Fibroblast of the aortic adventitia (primary cell): ENCODE measurements around the gene BUB3. TPM values are rescaled to one million over a fixed set of nuclear protein-coding genes. Genes with fewer than 3 reads are reported as not detected.
A peak's percentile ranks its signal among the peaks of the same experiment; 100 is the strongest.

ENCODE experiments used
- DNase-seq: peaks from one replicate; pipeline ENCODE4 v3.0.0-alpha.2; 2010; ENCODE audit warnings: low read depth
- H3K4me3 ChIP-seq: 2 replicates; pipeline ENCODE4 v1.5.1; 2011; ENCODE audit warnings: low read depth, mild to moderate bottlenecking, control low read depth, low read length, moderate library complexity
- total RNA-seq: library from RNA; depleted of rRNA; stranded (reverse); fragments of >200 nt; gene quantifications from 2 replicates; pipeline ENCODE4 v1.2.3, GENCODE V29; 2012; ENCODE audit warnings: low replicate concordance
- TF ChIP-seq, protein P1 (sequence below): IDR thresholded peaks from 2 replicates; pipeline ENCODE4 v1.5.1; 2011; ENCODE audit warnings: mild to moderate bottlenecking, low read length, control low read depth, inconsistent platforms; ENCODE audit not compliant: insufficient read depth

The BUB3 gene
- total RNA-seq, 1 donor, result 182 TPM

GRCh38 chr10:123150271-123150985 lies 3.8 kb upstream of the BUB3 start:
- DNase-seq, result no peak
- TF ChIP-seq, protein P1, sequence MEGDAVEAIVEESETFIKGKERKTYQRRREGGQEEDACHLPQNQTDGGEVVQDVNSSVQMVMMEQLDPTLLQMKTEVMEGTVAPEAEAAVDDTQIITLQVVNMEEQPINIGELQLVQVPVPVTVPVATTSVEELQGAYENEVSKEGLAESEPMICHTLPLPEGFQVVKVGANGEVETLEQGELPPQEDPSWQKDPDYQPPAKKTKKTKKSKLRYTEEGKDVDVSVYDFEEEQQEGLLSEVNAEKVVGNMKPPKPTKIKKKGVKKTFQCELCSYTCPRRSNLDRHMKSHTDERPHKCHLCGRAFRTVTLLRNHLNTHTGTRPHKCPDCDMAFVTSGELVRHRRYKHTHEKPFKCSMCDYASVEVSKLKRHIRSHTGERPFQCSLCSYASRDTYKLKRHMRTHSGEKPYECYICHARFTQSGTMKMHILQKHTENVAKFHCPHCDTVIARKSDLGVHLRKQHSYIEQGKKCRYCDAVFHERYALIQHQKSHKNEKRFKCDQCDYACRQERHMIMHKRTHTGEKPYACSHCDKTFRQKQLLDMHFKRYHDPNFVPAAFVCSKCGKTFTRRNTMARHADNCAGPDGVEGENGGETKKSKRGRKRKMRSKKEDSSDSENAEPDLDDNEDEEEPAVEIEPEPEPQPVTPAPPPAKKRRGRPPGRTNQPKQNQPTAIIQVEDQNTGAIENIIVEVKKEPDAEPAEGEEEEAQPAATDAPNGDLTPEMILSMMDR, result no peak
- no peak overlapping the region for H3K4me3 ChIP-seq

GRCh38 chr10:123150986-123151736 lies 3.0 kb upstream of the BUB3 start:
- DNase-seq, result no peak
- H3K4me3 ChIP-seq, result no peak overlapping the region
- TF ChIP-seq, protein P1, result no peak

DNA sequence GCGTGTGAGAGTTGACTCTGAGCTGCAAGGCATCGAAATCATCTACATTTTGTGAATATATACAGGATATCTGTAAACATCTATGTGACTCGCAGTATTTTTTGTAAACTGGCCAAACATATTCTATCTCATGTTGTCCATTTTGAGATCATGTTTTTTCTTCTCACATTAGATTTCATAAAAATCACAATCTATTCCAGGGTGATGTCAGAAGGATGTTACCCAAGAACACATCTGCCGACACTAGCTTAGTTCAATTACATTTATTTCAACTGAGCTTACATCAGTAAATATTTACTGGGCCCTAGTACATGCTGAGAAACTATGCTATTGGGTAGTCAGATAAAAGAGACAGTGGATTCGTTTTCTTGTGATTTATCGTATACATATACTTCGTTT lies 2.5 kb upstream of the BUB3 start:
- no peak for DNase-seq
- TF ChIP-seq, protein P1, result no peak
- H3K4me3 ChIP-seq, result no peak overlapping the region

GRCh38 chr10:123153486-123154091 lies 613 bp upstream of the BUB3 start:
- no peak overlapping the region for H3K4me3 ChIP-seq
- DNase-seq, result no peak
- TF ChIP-seq, protein P1, result no peak

- TF ChIP-seq, protein P1, result no peak
- peak overlapping the region; percentile 95 for H3K4me3 ChIP-seq
- DNase-seq, result peak; percentile 42
Observed at GRCh38 chr10:123154711-123155505, 706 bp downstream of the BUB3 start.

- H3K4me3 ChIP-seq, result peak overlapping the region; percentile 95
- TF ChIP-seq, protein P1, result no peak
- DNase-seq, result peak; percentile 67
Observed at GRCh38 chr10:123156078-123156477, 1.9 kb downstream of the BUB3 start.
